Adipose tissue (tissue), 3 donors: ENCODE measurements around the gene THADA. TPM values are rescaled to one million over a fixed set of nuclear protein-coding genes. Genes with fewer than 3 reads are reported as not detected.
"Not testable (repeated sequence)": the region's sequence is repeated elsewhere in the genome, so short reads cannot be mapped to it uniquely, and the experiment has no call there.

Experiments
- H3K27ac ChIP-seq: one replicate; pipeline ENCODE4 v1.5.1; 2013; ENCODE audit warnings: low read depth, low read length
- WGBS, 3 donors: extraction: QIAGEN DNeasy Blood & Tissue Kit; methylation state at CpG; one replicate each; pipeline ENCODE4 v1.1.7; 2013; 5-methylcytosine and 5-hydroxymethylcytosine counted together
- polyA plus RNA-seq, 3 donors: library from polyadenylated mRNA; stranded (reverse); fragments of 200-250 nt; gene quantifications; one replicate each; pipeline ENCODE4 v1.2.3, GENCODE V29; 2013
- donor health status: healthy with polysubstance abuse.
- donor health status: Bipolar disorder and iron deficiency.
- donor health status: healthy.

Gene THADA
- polyA plus RNA-seq, 3 donors: 8.6 to 15.5 (median 9.3) TPM

- 79 to 86% (median 83%) methylated on average over 7 of the region's 7 CpGs for WGBS, 3 donors
- H3K27ac ChIP-seq: no peak overlapping the region
Measured at GRCh38 chr2:43387092-43388062, 208.5 kb downstream of the THADA start.

- 93 to 96% (median 95%) methylated on average over 9 of the region's 9 CpGs for WGBS, 3 donors
- H3K27ac ChIP-seq: not testable (repeated sequence)
Measured at GRCh38 chr2:43386679-43387078, 209.2 kb downstream of the THADA start.

GRCh38 chr2:43384143-43384542 lies 211.7 kb downstream of the THADA start:
- WGBS, 3 donors: 97 to 100% (median 100%) methylated on average over 1 of the region's 1 CpG
- no peak overlapping the region for H3K27ac ChIP-seq

- H3K27ac ChIP-seq: no peak overlapping the region
- 55 to 79% (median 71%) methylated on average over 2 of the region's 2 CpGs for WGBS, 3 donors
Measured at GRCh38 chr2:43383533-43383932, 212.3 kb downstream of the THADA start.

GRCh38 chr2:43379494-43379893 lies 216.3 kb downstream of the THADA start:
- WGBS, 3 donors: 90 to 98% (median 94%) methylated on average over 1 of the region's 1 CpG
- H3K27ac ChIP-seq: no peak overlapping the region

GRCh38 chr2:43377327-43377726 lies 218.5 kb downstream of the THADA start:
- no peak overlapping the region for H3K27ac ChIP-seq
- 98 to 99% (median 99%) methylated on average over 3 of the region's 3 CpGs for WGBS, 3 donors

- H3K27ac ChIP-seq: no peak overlapping the region
- 94 to 95% (median 95%) methylated on average over 8 of the region's 8 CpGs for WGBS, 3 donors
Measured at GRCh38 chr2:43376523-43377198, 219.2 kb downstream of the THADA start.

- WGBS, 3 donors: 61 to 79% (median 78%) methylated on average over 3 of the region's 3 CpGs
- H3K27ac ChIP-seq: no peak overlapping the region
Measured at GRCh38 chr2:43375746-43376522, 219.9 kb downstream of the THADA start.

GRCh38 chr2:43372416-43373081 lies 223.3 kb downstream of the THADA start:
- H3K27ac ChIP-seq: no peak overlapping the region
- WGBS, 3 donors: 94 to 98% (median 96%) methylated on average over 8 of the region's 8 CpGs

- no peak overlapping the region for H3K27ac ChIP-seq
Measured at GRCh38 chr2:43370705-43371104, 225.1 kb downstream of the THADA start.

- no peak overlapping the region for H3K27ac ChIP-seq
- WGBS, 3 donors: 61 to 84% (median 76%) methylated on average over 4 of the region's 4 CpGs
Measured at GRCh38 chr2:43370146-43370545, 225.7 kb downstream of the THADA start.

- no peak overlapping the region for H3K27ac ChIP-seq
- 70 to 85% (median 75%) methylated on average over 5 of the region's 5 CpGs for WGBS, 3 donors
Measured at GRCh38 chr2:43368483-43369385, 227.1 kb downstream of the THADA start.

- WGBS, 3 donors: 95 to 98% (median 96%) methylated on average over 3 of the region's 3 CpGs
- no peak overlapping the region for H3K27ac ChIP-seq
Measured at GRCh38 chr2:43367012-43367782, 228.6 kb downstream of the THADA start.

GRCh38 chr2:43363120-43363519 lies 232.7 kb downstream of the THADA start:
- no peak overlapping the region for H3K27ac ChIP-seq
- WGBS, 3 donors: 89 to 92% (median 91%) methylated on average over 4 of the region's 4 CpGs

GRCh38 chr2:43361286-43361685 lies 234.6 kb downstream of the THADA start:
- WGBS, 3 donors: 62 to 89% (median 66%) methylated on average over 2 of the region's 2 CpGs
- H3K27ac ChIP-seq: no peak overlapping the region

- no peak overlapping the region for H3K27ac ChIP-seq
- 56 to 87% (median 72%) methylated on average over 3 of the region's 3 CpGs for WGBS, 3 donors
Measured at GRCh38 chr2:43360137-43360536, 235.7 kb downstream of the THADA start.
